GM21528 (cell line): Measurements from ENCODE around the gene NHLRC4.
A peak's percentile ranks its signal among the peaks of the same experiment; 100 is the strongest.

Experiments
- ATAC-seq: cut with Tn5 transposase; IDR thresholded peaks from one replicate; pipeline ENCODE4 v1.9.1; 2021; ENCODE audit warnings: mild to moderate bottlenecking, moderate library complexity; ENCODE audit not compliant: unreplicated experiment, low FRiP score

NHLRC4 gene

DNA sequence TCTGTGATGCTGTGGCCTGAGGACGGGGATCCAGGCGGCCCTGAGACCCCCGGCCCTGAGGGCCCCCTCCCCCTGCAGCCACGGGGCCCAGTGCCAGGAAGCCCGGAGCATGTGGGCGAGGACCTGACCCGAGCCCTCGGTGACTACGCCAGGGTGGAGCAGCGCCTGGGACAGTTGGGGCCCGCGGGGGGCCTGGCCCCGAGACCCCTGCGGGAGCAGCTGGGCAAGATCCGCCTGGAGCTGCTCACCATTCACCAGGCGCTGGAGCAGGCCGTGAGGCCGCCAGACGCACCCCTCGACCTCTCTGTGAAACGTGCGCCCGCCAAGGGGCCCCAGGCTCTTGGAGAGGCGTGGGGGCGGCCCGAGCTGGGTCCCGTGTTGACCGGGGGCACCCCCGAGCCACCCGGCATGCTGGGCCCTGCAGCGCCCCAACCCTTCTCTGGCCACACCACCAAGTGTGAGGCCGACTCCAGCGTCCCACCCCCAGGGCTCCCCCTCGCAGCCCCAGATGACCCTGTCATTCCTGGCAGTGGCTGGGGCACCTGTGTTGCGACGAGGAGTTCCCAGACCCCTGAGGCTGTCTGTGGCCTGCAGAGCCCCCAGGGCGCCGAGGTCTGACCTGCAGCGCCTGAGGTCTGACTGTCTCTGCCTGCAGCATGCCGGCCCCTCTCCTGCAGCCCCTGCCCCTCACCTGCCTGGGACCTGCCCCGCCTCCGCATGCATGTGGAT lies 2.0 kb upstream of the NHLRC4 start:
- ATAC-seq: no peak

DNA sequence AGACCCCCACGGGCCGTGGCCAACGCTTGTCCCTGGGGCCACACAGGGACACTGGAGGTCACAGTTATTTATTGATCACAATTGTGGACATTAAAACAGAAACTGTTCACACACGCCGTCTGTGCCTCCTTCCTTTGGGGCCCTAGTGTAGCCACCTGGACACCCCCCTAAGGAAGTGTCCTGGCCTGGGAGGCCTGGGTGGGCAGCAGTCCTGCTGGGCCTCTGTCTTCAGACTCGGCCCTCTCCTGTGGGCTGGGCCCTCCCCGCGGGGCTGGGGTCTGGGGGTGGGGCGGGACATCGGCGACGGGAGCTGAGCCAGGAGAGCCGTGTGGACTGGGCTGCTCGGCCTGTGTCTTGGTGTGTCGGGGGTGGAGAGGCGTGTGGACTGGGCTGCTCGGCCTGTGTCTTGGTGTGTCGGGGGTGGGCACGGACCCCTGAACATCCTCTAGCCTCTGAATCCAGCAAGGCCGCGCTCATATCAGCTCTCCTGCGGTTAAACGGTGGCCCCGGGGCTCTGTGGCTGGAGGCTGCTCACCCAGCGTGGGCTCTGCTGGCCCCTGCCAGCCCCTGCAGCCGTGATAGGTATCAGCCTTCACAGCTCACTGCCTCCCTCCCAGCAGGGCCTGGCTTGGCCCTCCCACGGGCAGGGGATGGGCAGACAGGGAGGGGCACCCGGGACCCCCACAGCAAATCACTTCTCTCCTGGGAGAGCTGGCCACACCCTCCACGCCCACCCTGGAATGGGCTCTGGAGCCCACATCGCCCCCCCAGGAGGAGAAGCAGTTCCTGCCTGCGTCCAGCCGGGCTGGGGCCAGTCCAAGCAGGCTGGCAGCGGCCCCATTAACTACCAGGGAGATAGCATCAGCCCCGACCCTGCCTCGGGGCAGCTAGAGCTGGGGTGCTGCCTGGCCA lies 1.1 kb upstream of the NHLRC4 start:
- ATAC-seq: no peak

DNA sequence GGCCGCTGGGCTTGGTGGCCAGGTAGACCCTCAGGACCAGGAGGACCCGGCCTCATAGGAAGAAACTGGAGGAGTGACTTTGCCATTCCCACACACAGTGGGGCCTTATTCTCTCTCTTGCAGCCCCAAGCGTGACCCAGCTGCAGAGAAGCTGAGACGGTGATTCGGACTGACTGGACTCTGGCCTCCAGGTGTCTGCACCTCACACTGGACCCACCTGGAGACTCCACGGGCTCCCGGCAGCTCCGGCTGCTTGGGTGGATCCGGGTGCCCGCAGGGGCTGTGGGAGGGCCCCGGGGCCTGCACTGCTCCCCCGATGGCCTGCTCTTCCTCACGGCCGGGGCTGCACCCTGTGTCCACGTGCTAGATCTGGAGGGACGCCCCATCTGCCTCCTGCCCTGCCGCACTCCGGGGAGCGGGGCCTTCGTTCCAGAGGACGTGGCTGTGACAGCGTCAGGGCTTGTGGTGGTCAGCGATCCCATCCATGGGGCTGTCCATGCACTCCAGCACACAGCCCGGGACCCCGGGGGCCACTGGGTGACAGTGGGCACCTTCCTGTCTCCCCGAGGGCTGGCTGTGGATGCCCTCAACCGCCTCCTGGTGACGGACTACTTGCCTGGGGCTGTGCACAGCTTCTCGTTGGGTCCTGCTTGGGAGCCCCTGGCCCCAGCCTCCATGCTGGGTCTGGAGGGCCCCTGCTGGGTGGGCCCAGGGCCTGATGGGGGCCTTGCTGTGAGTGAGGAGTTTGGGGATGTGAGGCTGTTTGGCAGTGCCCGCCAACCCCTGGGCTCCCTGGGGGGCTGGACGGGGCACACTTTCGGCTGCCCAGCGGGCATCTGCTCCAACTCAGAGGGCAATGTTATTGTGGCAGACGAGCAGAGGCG lies 810 bp downstream of the NHLRC4 start:
- ATAC-seq: no peak

DNA sequence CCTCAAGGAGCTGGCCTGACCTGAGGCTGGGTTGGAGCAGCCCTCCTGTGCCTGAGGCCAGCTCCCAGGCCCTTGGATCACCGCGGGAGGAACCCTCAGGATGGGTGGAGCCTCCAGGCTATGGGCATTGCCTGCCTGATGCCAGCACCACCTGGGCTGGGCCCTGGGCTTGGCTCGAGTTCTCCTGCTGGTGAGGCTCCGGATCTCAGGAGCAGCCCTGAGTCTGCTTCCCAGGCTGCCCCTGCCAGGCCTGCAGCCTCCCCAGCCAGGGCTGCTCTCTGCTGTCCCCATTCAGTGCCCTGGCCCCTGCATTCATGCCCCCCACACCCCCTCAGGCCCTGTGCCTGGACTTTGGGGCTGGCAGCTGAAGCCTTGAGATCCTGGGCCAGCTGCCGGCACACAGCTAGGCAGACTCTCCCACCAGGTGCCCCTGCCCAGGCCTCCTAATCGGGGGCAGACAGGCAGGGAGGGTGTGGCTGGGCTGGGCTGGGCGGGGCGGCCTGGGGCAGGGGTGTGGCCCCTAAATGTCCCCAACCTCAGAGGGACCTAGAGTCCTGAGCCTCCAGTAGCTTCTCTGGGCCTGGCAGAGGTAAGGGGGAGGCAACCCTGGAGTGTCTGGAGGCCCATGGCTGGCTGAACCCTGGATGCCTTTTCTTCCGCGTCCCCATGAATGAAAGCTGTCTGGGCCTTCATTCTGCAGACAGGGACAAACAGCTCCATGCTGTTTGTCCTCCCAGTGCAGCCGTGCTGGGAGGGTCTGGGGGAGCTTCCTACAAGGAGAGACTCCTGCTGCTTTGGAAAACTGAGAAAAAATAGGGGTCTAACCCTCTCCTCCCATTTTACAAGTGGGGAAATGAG lies 1.8 kb downstream of the NHLRC4 start:
- no peak for ATAC-seq

DNA sequence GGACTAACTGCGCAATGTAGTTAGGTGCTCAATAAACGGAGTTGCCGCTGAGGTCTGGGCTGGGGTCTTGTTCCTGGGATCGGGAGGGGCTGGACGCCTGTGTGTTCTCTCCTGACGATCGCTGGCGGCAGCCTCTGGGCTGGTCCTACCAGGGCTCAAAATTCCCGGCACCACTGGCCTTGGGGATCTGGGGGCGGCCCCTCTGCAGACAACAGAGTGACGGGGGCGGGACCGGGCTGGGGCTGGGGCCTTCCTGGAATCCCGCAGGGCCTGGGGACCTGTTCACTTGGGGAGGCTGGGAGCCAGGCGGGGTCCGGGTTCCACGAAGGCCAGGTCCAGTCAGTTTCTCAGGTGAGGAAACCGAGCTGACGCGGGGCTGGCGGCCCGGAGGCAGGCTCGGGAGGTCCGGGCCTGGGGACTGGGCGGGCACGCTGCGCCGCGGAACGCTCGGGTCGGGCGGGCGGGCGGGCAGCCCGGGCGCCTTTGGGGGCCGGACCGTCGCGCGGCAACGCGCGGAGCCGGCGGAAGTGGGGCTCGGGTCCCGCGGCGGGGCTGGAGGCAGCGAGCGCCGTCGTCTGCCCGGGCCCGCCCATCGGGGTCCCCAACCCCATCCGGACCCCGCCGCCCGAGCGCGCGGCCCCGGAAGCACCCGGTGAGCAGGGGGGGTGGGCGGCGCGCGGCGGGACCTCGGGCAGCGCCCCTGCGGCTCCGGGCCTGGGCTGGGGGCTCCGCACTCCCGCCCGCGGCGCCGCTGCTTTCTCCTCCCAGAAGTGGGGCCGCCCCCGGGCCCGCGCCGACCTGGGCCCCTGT lies 2.8 kb downstream of the NHLRC4 start, which contains the start of gene PIGQ:
Gene PIGQ (plus strand): TSS at position 524 of the 810 bp plus-strand sequence. CDS start 4,107 bp downstream, outside the sequence.
- peak; percentile 47 for ATAC-seq

DNA sequence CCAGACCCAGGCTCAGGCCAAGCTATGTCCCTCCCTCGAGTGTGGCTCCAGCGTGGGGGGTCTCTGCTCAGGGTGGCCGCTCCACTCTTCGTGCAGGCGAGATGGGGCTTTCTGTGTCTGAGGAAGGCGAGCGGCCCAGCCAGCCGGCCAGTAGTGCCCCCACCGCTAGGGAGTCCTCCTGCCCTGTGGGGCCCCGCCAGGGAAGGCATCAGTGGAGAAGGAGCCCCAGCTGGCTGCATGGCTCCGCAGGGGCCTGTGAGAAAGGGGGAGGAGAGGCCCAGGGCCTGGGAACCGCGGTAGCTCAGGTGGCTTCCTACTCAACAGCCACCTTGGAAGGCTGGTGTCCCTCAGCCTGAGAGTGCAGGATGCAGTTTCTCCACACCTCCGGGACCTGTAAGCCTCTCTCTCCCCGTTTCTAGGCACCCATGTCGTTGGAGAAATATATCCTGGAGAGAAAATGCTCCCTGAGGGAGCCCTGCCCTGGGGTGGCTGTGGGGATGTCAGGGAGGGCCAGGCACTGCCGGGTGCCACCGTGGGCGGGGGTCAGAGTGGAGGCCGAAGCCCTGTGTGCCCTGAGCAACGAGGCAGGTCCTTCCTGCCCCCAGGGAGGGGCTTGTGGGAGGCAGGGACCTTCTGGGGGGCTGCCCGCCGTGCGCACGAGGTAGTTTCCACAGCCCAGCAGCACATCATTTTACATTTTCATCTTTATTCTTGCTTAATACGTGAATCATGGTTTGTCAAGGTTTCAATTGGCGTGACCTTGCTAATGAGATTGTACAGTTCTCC lies 6.3 kb downstream of the NHLRC4 start:
- no peak for ATAC-seq

DNA sequence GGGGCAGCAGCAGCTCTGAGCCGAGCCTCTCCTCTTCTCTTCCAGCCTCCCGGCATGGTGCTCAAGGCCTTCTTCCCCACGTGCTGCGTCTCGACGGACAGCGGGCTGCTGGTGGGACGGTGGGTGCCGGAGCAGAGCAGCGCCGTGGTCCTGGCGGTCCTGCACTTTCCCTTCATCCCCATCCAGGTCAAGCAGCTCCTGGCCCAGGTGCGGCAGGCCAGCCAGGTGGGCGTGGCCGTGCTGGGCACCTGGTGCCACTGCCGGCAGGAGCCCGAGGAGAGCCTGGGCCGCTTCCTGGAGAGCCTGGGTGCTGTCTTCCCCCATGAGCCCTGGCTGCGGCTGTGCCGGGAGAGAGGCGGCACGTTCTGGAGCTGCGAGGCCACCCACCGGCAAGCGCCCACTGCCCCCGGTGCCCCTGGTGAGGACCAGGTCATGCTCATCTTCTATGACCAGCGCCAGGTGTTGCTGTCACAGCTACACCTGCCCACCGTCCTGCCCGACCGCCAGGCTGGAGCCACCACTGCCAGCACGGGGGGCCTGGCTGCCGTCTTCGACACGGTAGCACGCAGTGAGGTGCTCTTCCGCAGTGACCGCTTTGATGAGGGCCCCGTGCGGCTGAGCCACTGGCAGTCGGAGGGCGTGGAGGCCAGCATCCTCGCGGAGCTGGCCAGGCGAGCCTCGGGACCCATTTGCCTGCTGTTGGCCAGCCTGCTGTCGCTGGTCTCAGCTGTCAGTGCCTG lies 7.4 kb downstream of the NHLRC4 start:
- no peak for ATAC-seq

DNA sequence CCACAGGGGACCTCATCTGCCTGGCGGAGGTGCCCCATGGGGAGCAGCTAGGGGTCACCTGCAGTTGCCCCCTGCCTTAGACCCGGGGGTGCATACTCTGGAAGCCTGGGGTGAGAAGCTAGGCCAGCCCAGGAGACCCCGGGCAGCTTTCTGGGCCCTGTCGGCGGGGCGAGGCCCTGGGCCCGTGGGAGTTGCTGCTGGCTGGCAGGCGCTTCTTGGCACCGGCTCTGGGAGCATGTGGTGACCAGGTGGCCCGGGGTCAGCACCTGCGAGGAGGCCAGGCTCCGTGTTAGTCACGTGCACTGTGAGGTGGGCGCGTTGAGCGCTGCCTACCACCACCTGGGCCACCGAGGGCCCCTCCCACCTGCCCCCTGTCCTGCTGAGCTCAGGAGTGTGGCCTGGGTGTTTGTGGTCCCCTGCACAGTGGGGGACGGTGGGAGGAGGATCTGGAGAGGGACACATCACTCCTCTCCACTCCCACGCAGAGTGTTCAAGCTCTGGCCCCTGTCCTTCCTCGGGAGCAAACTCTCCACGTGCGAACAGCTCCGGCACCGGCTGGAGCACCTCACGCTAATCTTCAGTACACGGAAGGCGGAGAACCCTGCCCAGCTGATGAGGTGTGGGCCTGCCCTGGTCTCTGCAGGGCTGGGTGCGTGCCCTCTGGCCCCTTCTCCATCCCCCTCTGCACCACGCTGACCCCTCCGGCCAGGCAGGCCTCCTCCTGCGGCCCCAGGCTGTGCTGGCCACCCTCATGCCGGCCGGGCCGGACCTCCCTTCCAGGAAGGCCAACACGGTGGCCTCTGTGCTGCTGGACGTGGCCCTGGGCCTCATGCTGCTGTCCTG lies 8.8 kb downstream of the NHLRC4 start:
- no peak for ATAC-seq

DNA sequence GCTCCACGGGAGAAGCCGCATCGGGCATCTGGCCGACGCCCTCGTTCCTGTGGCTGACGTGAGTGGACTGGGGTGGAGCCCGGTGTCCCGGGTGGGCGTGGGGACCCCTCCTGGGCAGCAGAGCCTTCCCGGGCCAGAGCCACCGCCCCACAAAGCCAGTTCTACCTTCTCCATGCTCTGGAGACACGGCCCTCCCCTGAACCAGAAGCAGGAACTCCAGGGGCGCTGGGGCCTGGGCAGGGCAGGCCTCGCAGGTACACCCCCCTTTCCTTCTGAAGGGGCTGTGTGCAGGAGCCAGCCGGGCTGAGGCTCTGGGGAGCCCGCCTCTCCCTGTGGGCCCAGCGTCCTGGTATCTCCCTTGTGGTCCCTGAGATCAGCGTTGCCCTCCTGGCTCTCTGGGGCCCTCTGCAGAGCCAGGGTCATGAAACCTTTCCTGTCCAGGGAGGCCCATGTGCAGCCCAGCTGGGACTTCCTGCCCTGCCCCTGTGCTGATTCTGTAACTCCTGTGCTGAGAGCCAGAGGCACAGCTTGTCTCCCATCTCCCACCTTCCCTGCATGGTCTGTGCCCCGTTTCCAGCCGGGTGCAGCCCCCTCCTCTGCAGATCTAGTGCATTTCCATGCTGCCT lies 9.5 kb downstream of the NHLRC4 start:
- ATAC-seq: no peak

DNA sequence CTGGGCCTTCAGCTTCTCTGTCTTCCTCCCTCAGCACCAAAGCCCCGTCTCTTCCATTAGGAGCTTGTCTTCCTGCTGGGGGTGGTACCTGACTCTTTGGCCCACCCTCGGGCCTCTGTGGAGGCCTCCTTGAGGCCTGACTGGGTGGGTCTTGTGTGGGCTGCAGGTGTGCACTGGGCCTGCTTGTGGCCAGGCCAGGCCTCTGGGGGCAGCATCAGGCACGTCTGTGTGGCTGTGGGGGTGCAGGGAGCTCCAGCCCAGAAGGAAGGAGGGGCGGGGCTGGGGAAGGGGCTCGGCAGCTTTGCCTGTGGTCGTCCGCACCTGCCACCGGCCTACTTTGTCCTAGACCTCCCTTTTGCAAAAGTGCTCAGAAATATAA lies 10.0 kb downstream of the NHLRC4 start:
- ATAC-seq: no peak

DNA sequence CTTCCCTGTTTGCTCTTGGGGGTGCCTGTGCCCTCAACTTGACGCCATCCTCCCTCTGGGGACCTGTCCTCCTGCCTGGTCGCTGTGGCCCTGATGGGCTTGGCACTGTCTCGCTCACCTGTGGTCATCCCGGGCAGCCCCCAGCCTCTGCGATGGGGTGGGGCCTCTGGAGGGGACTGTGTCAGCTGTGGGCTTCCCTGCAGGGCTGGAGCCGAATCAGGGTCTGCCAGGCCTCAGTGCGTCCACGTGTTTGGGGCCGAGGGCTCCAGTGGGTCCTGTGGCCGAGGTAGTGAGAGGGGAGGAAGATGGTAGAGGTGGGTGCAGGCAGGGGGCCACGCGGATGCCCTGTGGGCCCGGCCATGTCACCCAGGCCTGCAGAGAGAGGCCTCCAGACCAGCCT lies 11.0 kb downstream of the NHLRC4 start:
- ATAC-seq: no peak

DNA sequence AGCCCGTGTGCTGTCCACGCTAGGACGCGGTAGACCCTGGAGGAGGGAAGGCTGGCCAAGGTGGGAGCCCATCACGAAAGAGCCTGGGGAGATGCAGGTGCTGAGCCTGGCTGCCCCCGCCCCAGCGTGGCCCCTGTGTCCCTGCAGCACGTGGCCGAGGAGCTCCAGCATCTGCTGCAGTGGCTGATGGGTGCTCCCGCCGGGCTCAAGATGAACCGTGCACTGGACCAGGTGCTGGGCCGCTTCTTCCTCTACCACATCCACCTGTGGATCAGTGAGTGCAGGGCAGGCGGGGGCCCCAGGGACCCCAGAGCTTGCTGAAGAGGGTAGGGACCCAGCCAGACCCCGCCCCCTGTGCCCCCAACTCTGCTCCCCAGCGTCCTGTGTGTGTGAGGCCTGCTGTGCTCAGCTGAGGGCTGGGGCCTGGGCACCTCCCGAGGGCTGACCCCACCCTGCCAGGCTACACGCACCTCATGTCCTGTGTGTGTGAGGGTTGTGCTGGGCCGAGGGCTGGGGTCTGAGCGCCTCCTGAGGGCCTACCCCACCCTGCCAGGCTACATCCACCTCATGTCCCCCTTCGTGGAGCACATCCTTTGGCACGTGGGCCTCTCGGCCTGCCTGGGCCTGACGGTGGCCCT lies 11.5 kb downstream of the NHLRC4 start:
- no peak for ATAC-seq

DNA sequence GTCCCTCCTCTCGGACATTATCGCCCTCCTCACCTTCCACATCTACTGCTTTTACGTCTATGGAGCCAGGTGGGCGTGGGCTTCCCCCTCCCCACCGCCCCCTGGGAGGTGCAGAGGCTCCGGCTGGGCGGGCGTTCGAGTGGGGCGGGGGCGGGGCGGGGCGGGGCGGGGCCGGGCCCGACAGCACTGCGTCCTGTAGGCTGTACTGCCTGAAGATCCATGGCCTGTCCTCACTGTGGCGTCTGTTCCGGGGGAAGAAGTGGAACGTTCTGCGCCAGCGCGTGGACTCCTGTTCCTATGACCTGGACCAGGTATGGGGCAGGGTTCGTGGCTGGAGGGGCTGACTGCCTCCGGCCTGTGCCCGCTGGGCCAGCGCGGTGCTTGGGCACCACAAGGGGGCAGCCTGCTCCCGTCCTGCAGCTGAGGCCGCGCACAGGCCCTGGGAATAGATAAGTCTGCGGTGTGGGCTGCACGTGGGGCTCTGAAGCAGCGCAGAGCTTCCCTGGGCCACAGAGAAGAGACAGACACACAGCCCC lies 12.1 kb downstream of the NHLRC4 start:
- no peak for ATAC-seq

DNA sequence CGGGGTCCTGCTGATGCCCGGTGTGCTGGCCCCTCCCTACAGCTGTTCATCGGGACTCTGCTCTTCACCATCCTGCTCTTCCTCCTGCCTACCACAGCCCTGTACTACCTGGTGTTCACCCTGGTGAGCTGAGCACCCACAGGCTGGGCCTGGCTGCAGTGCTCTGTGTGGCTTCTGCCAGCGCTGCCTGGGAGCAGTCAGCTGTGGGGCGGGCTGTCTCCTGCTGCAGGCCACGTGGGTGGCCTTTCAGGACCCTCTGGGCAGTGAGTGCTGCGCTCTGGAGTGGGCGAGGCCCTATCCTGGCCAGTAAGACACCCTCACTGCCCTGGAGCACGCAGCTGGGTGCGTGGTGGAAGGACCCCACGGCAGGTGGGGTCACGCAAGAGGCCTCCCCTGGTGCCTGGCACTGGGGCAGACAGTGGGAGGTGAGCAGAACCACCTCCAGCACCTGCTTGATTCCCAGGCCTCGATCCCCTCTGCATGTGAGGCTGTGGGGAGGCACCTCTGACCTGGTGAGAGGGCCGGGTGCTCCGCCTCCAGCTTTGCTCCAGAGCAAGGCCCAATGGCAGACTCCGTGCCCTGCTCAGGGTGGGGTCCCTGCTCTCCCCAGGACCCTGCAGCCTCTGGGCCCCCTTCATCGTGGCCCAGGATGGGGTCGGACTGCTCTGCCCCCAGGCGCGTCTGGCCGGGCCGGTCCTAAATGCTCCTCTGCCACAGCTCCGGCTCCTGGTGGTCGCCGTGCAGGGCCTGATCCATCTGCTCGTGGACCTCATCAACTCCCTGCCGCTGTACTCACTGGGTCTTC lies 13.5 kb downstream of the NHLRC4 start:
- ATAC-seq: no peak
